ENCODE data around the gene RNLS. TPM values are rescaled to one million over a fixed set of nuclear protein-coding genes. Genes with fewer than 3 reads are reported as not detected.

Gene RNLS
- polyA plus RNA-seq, 1 experiment: 6.1 TPM

- ChIA-PET CTCF (no interaction called here), POLR2A (no interaction called here)
- no peak for DNase-seq (ENCODE audit: low read depth, low spot score)
- Histone ChIP-seq H3K9me3 (ENCODE audit: control insufficient read depth, insufficient read depth, low read length) (no peaks in the 10 kb centered on the region), H3K27me3 (ENCODE audit: control insufficient read depth, insufficient read depth, low read length) (no peaks in the 10 kb centered on the region), H3K27ac (ENCODE audit: low read depth, low read length) (no peak overlapping the region), H3K4me3 (ENCODE audit: low read depth, low read length) (no peak overlapping the region)
- TF ChIP-seq CTCF (IDR thresholded peaks at IDR 0.05; ENCODE audit: low read depth, low read length): no peak
Measured at GRCh38 chr10:88409236-88409635, 173.9 kb downstream of the RNLS start.

GRCh38 chr10:88408096-88408495, 175.0 kb downstream of the RNLS start:
- no peak for DNase-seq (ENCODE audit: low read depth, low spot score)
- TF ChIP-seq CTCF (IDR thresholded peaks at IDR 0.05; ENCODE audit: low read depth, low read length): no peak
- H3K27ac ChIP-seq (ENCODE audit: low read depth, low read length): no peak overlapping the region
- ChIA-PET CTCF (no interaction called here), POLR2A (no interaction called here)
- H3K9me3 ChIP-seq (ENCODE audit: control insufficient read depth, insufficient read depth, low read length): no peaks in the 10 kb centered on the region
- H3K27me3 ChIP-seq (ENCODE audit: control insufficient read depth, insufficient read depth, low read length): no peaks in the 10 kb centered on the region
- no peak overlapping the region for H3K4me3 ChIP-seq (ENCODE audit: low read depth, low read length)

- ChIA-PET POLR2A (no interaction called here), CTCF (interaction anchor here (1.1 to 1.6 kb wide), 2 partner anchors 14 to 15 kb away, joined by 3 to 11 read pairs; no protein-coding TSS in a partner anchor)
- H3K27me3 ChIP-seq (ENCODE audit: control insufficient read depth, insufficient read depth, low read length): no peaks in the 10 kb centered on the region
- H3K27ac ChIP-seq (ENCODE audit: low read depth, low read length): no peak overlapping the region
- no peak for DNase-seq (ENCODE audit: low read depth, low spot score)
- no peak overlapping the region for H3K4me3 ChIP-seq (ENCODE audit: low read depth, low read length)
- no peak for TF ChIP-seq CTCF (IDR thresholded peaks at IDR 0.05; ENCODE audit: low read depth, low read length)
- H3K9me3 ChIP-seq (ENCODE audit: control insufficient read depth, insufficient read depth, low read length): no peaks in the 10 kb centered on the region
Measured at GRCh38 chr10:88404133-88404532, 179.0 kb downstream of the RNLS start.

- no peak for DNase-seq (ENCODE audit: low read depth, low spot score)
- peak; percentile 56 for TF ChIP-seq CTCF (IDR thresholded peaks at IDR 0.05; ENCODE audit: low read depth, low read length)
- CTCF ChIA-PET: interaction anchor here (0.9 to 1.7 kb wide), 6 partner anchors 10 to 530 kb away, joined by 3 to 7 read pairs (median 4); no protein-coding TSS in a partner anchor
- H3K4me3 ChIP-seq (ENCODE audit: low read depth, low read length): no peak overlapping the region
- no peak overlapping the region for H3K27ac ChIP-seq (ENCODE audit: low read depth, low read length)
- H3K27me3 ChIP-seq (ENCODE audit: control insufficient read depth, insufficient read depth, low read length): no peaks in the 10 kb centered on the region
- POLR2A ChIA-PET: no interaction called here
- no peaks in the 10 kb centered on the region for H3K9me3 ChIP-seq (ENCODE audit: control insufficient read depth, insufficient read depth, low read length)
Measured at GRCh38 chr10:88401671-88402347, 181.3 kb downstream of the RNLS start.

- DNase-seq (ENCODE audit: low read depth, low spot score): no peak
- no peaks in the 10 kb centered on the region for H3K27me3 ChIP-seq (ENCODE audit: control insufficient read depth, insufficient read depth, low read length)
- TF ChIP-seq CTCF (IDR thresholded peaks at IDR 0.05; ENCODE audit: low read depth, low read length): no peak
- no peaks in the 10 kb centered on the region for H3K9me3 ChIP-seq (ENCODE audit: control insufficient read depth, insufficient read depth, low read length)
- POLR2A ChIA-PET: no interaction called here
- no peak overlapping the region for H3K27ac ChIP-seq (ENCODE audit: low read depth, low read length)
- CTCF ChIA-PET: interaction anchor here (0.7 kb wide), 1 partner anchor 411 kb away, joined by 7 read pairs; no protein-coding TSS in a partner anchor
- H3K4me3 ChIP-seq (ENCODE audit: low read depth, low read length): no peak overlapping the region
Measured at GRCh38 chr10:88399240-88399639, 183.9 kb downstream of the RNLS start.
